Activated gamma-delta T cell treated with anti-CD3 and anti-CD28 coated beads, Interleukin-2, amount 50 U/mL, for 16 hours (primary cell): ENCODE measurements around the gene SLA2.

ENCODE experiments used
- DNase-seq: peaks from one replicate; pipeline ENCODE4 v3.0.0-alpha.2; 2020; ENCODE audit warnings: low read depth

Gene SLA2

DNA sequence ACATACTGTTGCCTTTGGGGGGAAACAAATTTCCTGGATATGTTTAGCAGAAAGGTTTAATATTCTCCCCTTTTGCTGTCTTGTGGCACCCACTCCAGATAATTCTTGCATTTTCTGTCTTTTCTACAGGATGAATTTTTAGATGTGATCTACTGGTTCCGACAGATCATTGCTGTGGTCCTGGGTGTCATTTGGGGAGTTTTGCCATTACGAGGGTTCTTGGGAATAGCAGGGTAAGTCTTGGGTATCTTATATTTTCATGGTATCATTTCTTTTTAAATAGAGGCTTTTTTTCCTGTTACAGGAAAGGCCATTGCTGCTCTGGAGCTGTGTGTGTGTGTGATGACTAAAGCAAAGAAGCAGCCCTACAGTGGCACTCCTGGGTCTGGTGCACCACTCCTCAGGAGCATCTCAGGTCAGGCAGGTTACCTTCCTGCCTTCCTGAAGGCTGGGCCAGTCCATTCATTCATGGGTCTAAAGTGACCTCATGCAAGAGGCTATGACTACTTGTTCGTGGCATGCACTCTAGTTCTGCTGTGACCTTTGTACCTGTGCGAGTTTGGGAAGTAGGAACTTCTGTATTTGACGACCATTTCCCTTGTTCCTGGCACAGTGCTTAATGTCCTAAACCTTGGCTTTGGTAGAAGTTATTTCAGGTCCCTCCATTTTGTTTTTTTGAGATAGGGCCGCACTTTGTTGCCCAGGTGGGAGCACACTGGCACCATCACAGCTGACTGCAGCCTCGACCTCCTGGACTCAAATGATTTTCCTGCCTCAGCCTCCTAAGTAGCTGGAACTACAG is 38.2 kb downstream of the SLA2 start:
- no peak for DNase-seq

GRCh38 chr20:36606158-36607066 is 39.6 kb downstream of the SLA2 start:
- DNase-seq = no peak

GRCh38 chr20:36605399-36606157 is 40.4 kb downstream of the SLA2 start, which contains the start of gene RAB5IF:
TSS of gene RAB5IF (plus strand) at chr20:36605779. CDS start at chr20:36605952, 173 bp downstream.
- peak; percentile 99 for DNase-seq

- no peak for DNase-seq
Measured at GRCh38 chr20:36604952-36605398, 41.0 kb downstream of the SLA2 start.

DNA sequence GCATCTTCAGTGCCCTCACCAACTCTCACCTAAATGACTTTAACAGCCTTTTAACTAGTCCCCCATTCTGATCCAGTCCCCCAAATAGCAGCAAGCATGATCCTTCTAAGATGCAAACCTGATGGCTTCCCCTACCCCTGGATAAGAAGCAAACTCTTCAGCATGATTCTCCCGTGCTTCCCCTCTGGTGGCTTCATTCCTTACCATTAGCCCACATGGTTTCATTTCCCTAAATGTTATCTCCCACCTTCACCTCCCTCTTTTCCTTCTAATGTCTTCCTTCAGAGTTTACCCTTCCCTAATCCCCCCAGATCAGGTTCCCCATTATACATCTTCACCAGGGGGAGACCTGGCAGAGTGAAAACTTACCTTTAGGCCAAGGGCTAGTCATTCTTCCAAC is 44.5 kb downstream of the SLA2 start:
- no peak for DNase-seq

GRCh38 chr20:36599912-36600345 is 46.1 kb downstream of the SLA2 start:
- no peak for DNase-seq

DNA sequence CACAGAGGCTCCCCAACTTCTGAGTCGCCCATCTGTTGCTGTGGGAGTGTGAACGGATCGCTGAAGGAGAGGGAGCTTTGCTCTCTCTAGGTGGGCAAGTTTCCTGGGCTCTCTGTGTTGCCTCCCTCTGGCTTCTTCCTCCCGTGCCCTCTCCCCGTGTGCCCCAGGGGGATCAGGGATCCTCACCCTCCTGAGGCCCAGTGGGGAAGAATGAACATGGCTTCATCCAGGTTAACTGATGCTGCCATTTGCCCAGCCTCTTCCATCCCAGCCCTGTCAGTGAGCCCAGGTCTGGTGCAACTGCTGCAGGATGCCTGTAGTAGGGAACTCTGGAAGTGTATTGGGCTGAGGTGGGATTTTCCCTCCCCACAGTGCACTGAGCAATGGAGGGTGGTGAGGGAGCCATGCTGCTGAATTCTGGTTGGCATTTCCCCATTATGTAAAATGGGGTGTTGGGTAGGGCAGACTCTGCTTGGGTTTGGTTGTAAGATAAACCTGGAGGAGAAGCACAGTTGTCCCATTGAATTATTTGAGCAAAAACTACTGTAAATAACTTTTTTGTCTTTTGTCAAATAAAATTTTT is 52.6 kb downstream of the SLA2 start:
- DNase-seq = no peak

- DNase-seq = peak; percentile 33
Measured at GRCh38 chr20:36591854-36592641, 53.9 kb downstream of the SLA2 start.

GRCh38 chr20:36591281-36591680 is 54.7 kb downstream of the SLA2 start:
- DNase-seq = no peak

DNA sequence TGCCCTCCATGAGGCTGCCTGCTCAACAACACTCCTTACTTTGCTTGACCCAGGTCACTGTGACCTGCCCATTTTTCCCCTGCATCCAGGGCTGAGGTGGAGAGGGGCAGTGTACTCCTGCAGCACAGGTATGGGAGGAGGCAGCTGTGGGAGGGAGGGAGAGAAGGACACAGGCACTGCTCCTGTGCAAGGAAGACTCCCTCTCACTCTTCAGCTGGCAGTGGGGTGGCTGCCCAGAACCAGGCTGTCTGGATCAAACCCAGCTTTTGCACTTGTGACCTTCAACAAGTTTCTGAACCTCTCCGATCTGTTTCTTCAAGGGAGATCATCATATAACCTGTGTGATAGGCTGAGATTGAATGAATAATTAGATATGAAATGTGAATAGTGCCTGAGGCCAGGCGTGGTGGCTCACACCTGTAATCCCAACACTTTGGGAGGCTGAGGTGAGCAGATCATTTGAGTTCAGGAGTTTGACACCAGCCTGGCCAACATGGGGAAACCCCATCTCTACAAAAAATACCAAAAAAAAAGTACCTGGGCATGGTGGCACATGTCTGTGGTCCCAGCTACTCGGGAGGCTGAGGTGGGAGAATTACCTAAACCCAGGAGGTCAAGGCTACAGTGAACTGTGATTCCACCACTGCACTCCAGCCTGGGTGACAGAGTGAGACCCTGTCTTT is 58.5 kb downstream of the SLA2 start:
- no peak for DNase-seq

DNA sequence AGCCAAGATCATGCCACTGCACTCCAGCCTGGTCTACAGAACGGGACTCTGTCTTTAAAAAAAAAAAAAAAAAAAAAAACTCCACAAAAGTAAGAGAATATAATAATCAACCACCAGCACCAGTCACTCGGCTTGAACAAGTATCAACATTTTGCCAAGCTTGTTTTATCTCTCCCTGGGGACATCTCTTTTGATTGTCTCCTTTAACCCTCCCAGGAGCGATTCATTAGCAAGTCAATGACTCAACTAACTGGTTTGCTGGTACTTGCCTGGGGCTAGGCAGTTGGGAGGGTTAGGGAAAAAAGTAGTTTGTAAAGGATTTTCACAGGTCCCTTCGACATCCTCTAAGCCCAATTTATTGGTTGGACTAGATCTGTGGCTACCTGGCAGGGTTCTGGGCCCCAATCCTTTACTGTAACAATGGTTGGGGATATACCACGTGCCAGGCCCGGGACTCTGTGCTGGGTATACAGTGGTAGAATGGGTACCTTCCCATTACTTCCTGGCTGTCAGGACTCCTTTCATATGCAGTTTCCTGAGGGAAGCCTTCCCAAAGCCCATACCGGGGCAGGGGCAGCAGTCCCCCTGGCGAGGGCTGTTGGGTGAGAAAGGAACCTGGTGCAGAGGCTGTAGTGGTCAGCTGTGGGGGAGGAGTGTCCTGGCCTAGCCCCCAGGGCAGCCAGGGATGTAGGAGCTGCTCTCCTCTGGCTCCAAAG is 60.4 kb downstream of the SLA2 start:
- no peak for DNase-seq

DNA sequence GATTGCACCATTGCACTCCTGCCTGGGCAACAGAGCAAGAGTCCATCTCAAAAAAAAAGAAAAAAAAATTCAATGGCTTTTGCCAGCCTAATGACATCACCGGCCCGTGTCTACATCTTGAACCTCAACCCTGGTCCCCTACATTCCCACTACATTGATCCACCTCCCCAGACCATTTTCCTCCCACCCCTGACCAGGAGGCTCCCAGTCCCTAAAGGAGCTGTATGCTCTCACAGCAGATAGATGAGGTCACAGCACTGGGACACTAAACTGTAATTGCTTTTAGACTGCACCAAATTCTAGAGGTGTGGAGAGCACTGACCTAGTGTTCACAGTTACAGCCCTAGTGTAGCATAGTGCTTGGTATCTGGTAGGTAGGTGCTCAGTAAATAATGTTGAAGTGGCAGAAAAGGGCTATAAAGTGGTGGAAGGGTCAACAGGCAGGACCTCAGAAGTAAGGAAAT is 61.9 kb downstream of the SLA2 start:
- no peak for DNase-seq

GRCh38 chr20:36582821-36583220 is 63.2 kb downstream of the SLA2 start:
- no peak for DNase-seq

GRCh38 chr20:36582322-36582721 is 63.7 kb downstream of the SLA2 start:
- DNase-seq = no peak

- no peak for DNase-seq
Measured at GRCh38 chr20:36579996-36580545, 65.9 kb downstream of the SLA2 start.

DNA sequence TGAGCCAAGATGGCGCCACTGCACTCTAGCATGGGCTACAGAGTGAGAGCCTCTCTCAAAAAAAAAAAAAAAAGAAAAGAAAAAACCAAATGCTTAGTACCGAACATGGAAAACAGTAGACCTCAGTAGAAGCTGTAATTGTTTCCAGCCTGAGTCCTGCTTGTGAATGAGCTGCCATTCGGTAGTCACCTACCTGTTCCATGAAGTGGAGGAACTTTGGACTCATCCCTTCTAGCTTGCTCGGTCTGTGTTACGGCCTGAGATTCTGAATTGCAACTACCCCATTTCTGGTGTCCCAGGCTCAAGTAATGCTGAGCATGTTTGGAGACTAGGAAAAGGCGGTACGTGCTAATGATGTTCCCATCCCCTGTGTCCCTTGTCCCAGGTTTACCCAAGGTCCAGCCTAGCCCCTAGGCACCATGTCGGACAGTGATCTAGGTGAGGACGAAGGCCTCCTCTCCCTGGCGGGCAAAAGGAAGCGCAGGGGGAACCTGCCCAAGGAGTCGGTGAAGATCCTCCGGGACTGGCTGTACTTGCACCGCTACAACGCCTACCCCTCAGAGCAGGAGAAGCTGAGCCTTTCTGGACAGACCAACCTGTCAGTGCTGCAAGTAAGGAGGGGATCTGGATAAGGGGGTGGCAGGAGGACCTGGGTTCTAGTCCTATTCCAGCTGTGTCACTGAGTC is 67.5 kb downstream of the SLA2 start:
- DNase-seq = no peak

GRCh38 chr20:36576081-36576445 is 69.9 kb downstream of the SLA2 start:
- DNase-seq = no peak

DNA sequence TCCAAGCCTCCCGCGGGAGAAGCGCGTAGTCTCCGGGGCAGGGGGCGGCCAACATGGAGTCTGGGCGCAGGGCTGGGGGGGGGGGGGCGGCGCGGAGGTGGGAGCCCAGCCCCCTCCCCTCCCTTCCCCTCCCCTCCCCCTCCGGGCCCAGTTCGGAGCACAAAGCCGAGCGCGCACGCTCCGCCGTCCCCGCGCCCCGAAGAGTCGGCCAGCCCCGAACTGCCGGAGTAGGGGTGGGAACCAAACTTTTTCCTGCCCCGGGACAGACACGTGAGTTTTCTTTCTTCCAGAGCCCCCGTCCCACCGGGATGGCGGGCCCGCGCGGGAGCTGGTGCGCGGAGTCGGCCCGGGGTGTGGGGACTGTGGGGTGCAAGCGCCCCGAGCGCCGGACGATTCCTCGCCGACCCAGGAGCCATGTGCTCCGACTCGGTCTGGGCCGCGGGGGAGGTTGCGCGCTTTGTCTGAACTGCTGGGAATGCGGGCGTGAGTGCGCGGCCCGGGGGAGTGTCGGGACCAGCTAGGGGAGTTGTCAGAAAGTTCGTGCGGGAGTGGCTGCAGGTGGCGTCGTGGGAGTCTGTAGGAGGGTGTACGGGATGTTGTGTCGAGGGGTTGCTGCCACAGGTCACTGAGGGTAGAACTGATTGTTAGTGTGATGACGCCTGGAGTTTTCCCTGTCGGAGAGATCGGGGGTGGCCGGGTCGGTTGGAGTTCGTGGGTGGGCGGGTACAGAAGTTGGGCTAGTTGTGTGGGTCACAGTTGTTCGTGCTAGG is 71.4 kb downstream of the SLA2 start:
- DNase-seq = peak; percentile 38
